HepG2 (cell line): Measurements from ENCODE around the gene CCDC142. TPM values are rescaled to one million over a fixed set of nuclear protein-coding genes. Genes with fewer than 3 reads are reported as not detected.

Experiments
- CENPT ChIP-seq: sonication (generic); formaldehyde crosslinking; IDR thresholded peaks from 2 replicates; pipeline ENCODE4 v1.8.0; 2022; ENCODE audit warnings: low read depth, mild to moderate bottlenecking, moderate library complexity, missing genetic modification reagents
- CREB1 ChIP-seq, 2 experiments: fragments of 450-650 bp in 1 of 2; IDR thresholded peaks; 2 replicates each; pipeline ENCODE4 v1.6.1; 2016 to 2017; ENCODE audit warnings: control low read depth in 1 of 2, mild to moderate bottlenecking in 1 of 2, missing compliant biosample characterization in 1 of 2, missing genetic modification characterization in 1 of 2
- ESRRA ChIP-seq: sonication (generic); formaldehyde crosslinking; IDR thresholded peaks from 2 replicates; pipeline ENCODE4 v1.5.1; 2020; ENCODE audit warnings: mild to moderate bottlenecking, low read depth, missing genetic modification reagents
- FOXO1 ChIP-seq: sonication (generic); formaldehyde crosslinking; IDR thresholded peaks from 2 replicates; pipeline ENCODE4 v1.4.0; 2020; ENCODE audit warnings: missing genetic modification reagents
- HES4 ChIP-seq: sonication (generic); formaldehyde crosslinking; IDR thresholded peaks from 2 replicates; pipeline ENCODE4 v1.9.0; 2021; ENCODE audit warnings: mild to moderate bottlenecking, missing genetic modification reagents, borderline replicate concordance
- HMG20A ChIP-seq: IDR thresholded peaks from 2 replicates; pipeline ENCODE4 v1.6.1; 2016; ENCODE audit warnings: borderline replicate concordance
- KAT7 ChIP-seq: IDR thresholded peaks from 2 replicates; pipeline ENCODE4 v1.6.1; 2018; ENCODE audit warnings: borderline replicate concordance, missing compliant biosample characterization
- KAT8 ChIP-seq: IDR thresholded peaks from 2 replicates; pipeline ENCODE4 v1.6.1; 2016; ENCODE audit warnings: missing genetic modification reagents, missing compliant biosample characterization
- MIER2 ChIP-seq: IDR thresholded peaks from 2 replicates; pipeline ENCODE4 v1.6.1; 2016; ENCODE audit warnings: missing biosample characterization, missing genetic modification reagents
- MTF1 ChIP-seq: sonication (generic); formaldehyde crosslinking; IDR thresholded peaks from 2 replicates; pipeline ENCODE4 v1.5.0; 2020; ENCODE audit warnings: missing genetic modification reagents
- MYC ChIP-seq: sonication (generic); formaldehyde crosslinking; IDR thresholded peaks from 2 replicates; pipeline ENCODE4 v1.9.0; 2021; ENCODE audit warnings: missing genetic modification reagents, borderline replicate concordance
- NR2C2 ChIP-seq: sonication (generic); formaldehyde crosslinking; IDR thresholded peaks from 2 replicates; pipeline ENCODE4 v1.4.0; 2020; ENCODE audit warnings: missing genetic modification reagents, mild to moderate bottlenecking, moderate library complexity, borderline replicate concordance
- PHF5A ChIP-seq: IDR thresholded peaks from one replicate; pipeline ENCODE4 v1.6.1; 2018; ENCODE audit warnings: low read depth, missing genetic modification reagents; ENCODE audit not compliant: unreplicated experiment
- ZNF263 ChIP-seq: sonication (generic); formaldehyde crosslinking; IDR thresholded peaks from 2 replicates; pipeline ENCODE4 v1.4.0; 2020; ENCODE audit warnings: missing genetic modification reagents
- ZNF496 ChIP-seq: sonication (generic); formaldehyde crosslinking; IDR thresholded peaks from 2 replicates; pipeline ENCODE4 v1.8.1; 2023; ENCODE audit warnings: mild to moderate bottlenecking, moderate library complexity, missing genetic modification reagents; ENCODE audit not compliant: insufficient replicate concordance
- ZNF556 ChIP-seq: sonication (generic); formaldehyde crosslinking; IDR thresholded peaks from 2 replicates; pipeline ENCODE4 v1.4.0; 2020; ENCODE audit warnings: mild to moderate bottlenecking, missing genetic modification reagents, borderline replicate concordance
- polyA plus RNA-seq, 8 experiments: library from polyadenylated mRNA; depleted of rRNA in 3 of 8; stranded (reverse) in 7 of 8; unstranded in 1 of 8; fragments of >200 nt; fragmentation: Illumina TruSeq in 4 of 8; extraction: Trizol in 4 of 8; gene quantifications; 2 replicates each; pipeline versions ENCODE4 v1.2.1 to v1.2.3, GENCODE V29; 2011 to 2016; ENCODE audit warnings: low read depth in 4 of 8, missing spikeins in 1 of 8, mixed read lengths in 1 of 8; ENCODE audit not compliant: insufficient read depth in 1 of 8
- total RNA-seq, 5 experiments: library from RNA; depleted of rRNA; stranded (reverse); fragments of >200 nt; fragmentation: Illumina TruSeq; extraction: Trizol; gene quantifications; 2 replicates each; pipeline ENCODE4 v1.2.3, GENCODE V29; 2016; ENCODE audit warnings: low read depth in 1 of 5
- TF ChIP-seq, protein P1 (sequence below): sonication (generic); formaldehyde crosslinking; IDR thresholded peaks from 2 replicates; pipeline ENCODE4 v1.4.0; 2020; ENCODE audit warnings: mild to moderate bottlenecking, missing genetic modification reagents
- TF ChIP-seq, protein P2 (sequence below): sonication (generic); formaldehyde crosslinking; IDR thresholded peaks from 2 replicates; pipeline ENCODE4 v1.9.0; 2021; ENCODE audit warnings: missing genetic modification reagents, borderline replicate concordance

Gene CCDC142
- total and polyA plus RNA-seq, 2 of the 13 experiments (the other 11 are each of a cell fraction or from before 2014, with no cell fraction given): 14.7 to 30.4 TPM

DNA sequence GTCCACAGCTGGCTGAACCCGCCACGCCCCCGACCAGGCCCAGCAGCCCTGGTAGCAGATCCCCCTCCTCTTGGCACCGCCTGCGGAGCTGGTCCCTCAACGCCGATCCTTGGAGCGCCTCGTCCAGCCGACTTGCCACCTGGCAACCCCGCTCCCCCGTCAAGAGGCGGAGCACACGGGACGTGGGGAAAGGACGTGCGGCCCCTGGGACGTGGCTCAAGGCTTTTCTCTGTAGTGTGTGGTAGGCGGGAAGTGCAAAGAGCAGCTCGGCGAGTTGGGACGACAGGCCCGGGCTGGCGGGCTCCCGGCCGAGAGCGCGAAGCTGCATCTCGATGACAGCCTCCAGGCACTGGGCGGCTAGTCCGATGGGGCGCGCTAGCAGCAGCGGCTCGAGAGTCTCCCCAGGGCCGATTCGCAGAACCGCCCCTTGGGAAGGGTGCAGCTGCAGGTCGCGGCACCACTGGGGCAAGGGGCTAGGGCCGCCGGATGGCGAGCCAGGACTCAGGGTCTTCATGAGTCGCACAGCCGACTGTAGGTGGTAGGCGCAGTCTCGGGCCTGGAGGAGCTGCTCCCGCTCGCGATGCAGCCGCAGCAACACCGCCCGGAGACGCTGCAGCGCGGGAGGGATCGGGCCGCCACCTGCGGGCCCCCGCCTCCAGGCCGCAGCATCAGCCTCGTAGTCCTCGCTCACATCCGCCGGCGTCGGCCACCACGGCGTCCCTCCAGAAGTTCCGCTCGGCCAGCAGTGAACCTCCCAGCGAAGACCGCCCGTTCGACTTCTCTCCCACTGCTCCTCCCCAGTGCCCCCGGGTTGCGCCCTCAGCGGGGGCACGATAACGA lies 617 bp downstream of the CCDC142 start (continued):
- TF ChIP-seq KAT7 (CRISPR knock-in tag) (no peak; the same call in none of the 2 replicates), FOXO1 (CRISPR knock-in tag) (no peak), HES4 (CRISPR knock-in tag) (peak; percentile 92), KAT8 (CRISPR knock-in tag) (no peak), CREB1 (IDR thresholded peaks at IDR 0.05) (no peak), CREB1 (CRISPR knock-in tag; IDR thresholded peaks at IDR 0.05) (no peak), MTF1 (0 out of 2 replicates have a peak, but pooled peaks have one; percentile 30), MYC (no peak; the same call in 1 of the 2 replicates), HMG20A (CRISPR knock-in tag) (no peak), NR2C2 (CRISPR knock-in tag) (no peak), PHF5A (CRISPR knock-in tag) (no peak), CENPT (no peak), ZNF496 (CRISPR knock-in tag) (no peak), ESRRA (no peak), ZNF556 (0 out of 2 replicates have a peak, but pooled peaks have one; percentile 23), MIER2 (CRISPR knock-in tag) (no peak), ZNF263 (CRISPR knock-in tag) (peak; percentile 66)
- TF ChIP-seq, protein P1, sequence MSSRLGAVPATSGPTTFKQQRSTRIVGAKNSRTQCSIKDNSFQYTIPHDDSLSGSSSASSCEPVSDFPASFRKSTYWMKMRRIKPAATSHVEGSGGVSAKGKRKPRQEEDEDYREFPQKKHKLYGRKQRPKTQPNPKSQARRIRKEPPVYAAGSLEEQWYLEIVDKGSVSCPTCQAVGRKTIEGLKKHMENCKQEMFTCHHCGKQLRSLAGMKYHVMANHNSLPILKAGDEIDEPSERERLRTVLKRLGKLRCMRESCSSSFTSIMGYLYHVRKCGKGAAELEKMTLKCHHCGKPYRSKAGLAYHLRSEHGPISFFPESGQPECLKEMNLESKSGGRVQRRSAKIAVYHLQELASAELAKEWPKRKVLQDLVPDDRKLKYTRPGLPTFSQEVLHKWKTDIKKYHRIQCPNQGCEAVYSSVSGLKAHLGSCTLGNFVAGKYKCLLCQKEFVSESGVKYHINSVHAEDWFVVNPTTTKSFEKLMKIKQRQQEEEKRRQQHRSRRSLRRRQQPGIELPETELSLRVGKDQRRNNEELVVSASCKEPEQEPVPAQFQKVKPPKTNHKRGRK (CRISPR knock-in tag): no peak
- TF ChIP-seq, protein P2, sequence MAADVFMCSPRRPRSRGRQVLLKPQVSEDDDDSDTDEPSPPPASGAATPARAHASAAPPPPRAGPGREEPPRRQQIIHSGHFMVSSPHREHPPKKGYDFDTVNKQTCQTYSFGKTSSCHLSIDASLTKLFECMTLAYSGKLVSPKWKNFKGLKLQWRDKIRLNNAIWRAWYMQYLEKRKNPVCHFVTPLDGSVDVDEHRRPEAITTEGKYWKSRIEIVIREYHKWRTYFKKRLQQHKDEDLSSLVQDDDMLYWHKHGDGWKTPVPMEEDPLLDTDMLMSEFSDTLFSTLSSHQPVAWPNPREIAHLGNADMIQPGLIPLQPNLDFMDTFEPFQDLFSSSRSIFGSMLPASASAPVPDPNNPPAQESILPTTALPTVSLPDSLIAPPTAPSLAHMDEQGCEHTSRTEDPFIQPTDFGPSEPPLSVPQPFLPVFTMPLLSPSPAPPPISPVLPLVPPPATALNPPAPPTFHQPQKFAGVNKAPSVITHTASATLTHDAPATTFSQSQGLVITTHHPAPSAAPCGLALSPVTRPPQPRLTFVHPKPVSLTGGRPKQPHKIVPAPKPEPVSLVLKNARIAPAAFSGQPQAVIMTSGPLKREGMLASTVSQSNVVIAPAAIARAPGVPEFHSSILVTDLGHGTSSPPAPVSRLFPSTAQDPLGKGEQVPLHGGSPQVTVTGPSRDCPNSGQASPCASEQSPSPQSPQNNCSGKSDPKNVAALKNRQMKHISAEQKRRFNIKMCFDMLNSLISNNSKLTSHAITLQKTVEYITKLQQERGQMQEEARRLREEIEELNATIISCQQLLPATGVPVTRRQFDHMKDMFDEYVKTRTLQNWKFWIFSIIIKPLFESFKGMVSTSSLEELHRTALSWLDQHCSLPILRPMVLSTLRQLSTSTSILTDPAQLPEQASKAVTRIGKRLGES: no peak
